HepG2 (cell line): ENCODE data around the gene PIK3R3. TPM values are rescaled to one million over a fixed set of nuclear protein-coding genes. Genes with fewer than 3 reads are reported as not detected.

Experiments
- ATAC-seq: fragments of 200-7000 bp; cut with Tn5 transposase; 3 replicates; pipeline ENCODE4 v1.9.1; 2020; ENCODE audit warnings: mild to moderate bottlenecking, moderate library complexity
- BruUV-seq: library from RNA; stranded (reverse); fragments of 400-500 nt; replicated peaks from 2 replicates; lab custom pipeline; 2021; lab: Mats Ljungman, UMichigan
- CTCF ChIA-PET: fragments of 300-600 bp; formaldehyde crosslinking; extraction: SDS; loops from one replicate; lab custom pipeline; 2021; ENCODE audit warnings: low total read pairs, inconsistent platforms, low intra/inter-chr PET ratio; lab: Yijun Ruan, JAX
- POLR2A ChIA-PET: fragments of 350-600 bp; sonication (Branson Sonifier 250); formaldehyde crosslinking; loops from one replicate; lab custom pipeline; 2020; ENCODE audit warnings: antibody characterized with exemption, inconsistent platforms; lab: Yijun Ruan, JAX
- DNase-seq: peaks from one replicate; pipeline ENCODE4 v3.0.0-alpha.2; 2015; ENCODE audit warnings: low spot score
- FAIRE-seq: peaks from 3 replicates; lab custom pipeline; 2011; peaks lifted over from hg19 to GRCh38; lab: Jason Lieb, UNC
- H2AFZ ChIP-seq: one replicate; pipeline ENCODE4 v1.6.1; 2011; ENCODE audit warnings: low read length, inconsistent platforms
- H3K27ac ChIP-seq: fragments of 300-600 bp; 3 replicates; pipeline ENCODE4 v1.8.0; 2011; ENCODE audit warnings: mixed run types, mild to moderate bottlenecking, mixed read lengths, low read length, inconsistent platforms; ENCODE audit not compliant: insufficient read depth; ENCODE audit errors: extremely low read length
- H3K27me3 ChIP-seq, 2 experiments: fragments of 200-600 bp in 1 of 2; 2 replicates in 1 of 2; 3 replicates in 1 of 2; pipeline versions ENCODE4 v1.6.0 to v1.8.0; 2011; ENCODE audit warnings: low read length in 2 of 2, mild to moderate bottlenecking in 2 of 2, moderate library complexity in 2 of 2, inconsistent platforms in 1 of 2; ENCODE audit not compliant: insufficient read depth in 2 of 2, control insufficient read depth in 1 of 2
- H3K36me3 ChIP-seq, 2 experiments: fragments of 200-600 bp in 1 of 2; replicated peaks in 1 of 2; 2 replicates in 1 of 2; 3 replicates in 1 of 2; pipeline versions ENCODE4 v1.5.1 to v1.8.0; 2011; ENCODE audit warnings: low read length in 2 of 2, inconsistent platforms in 1 of 2; ENCODE audit not compliant: insufficient read depth in 2 of 2, control insufficient read depth in 1 of 2
- H3K4me1 ChIP-seq: 2 replicates; pipeline ENCODE4 v1.5.1; 2012; ENCODE audit warnings: low read length, inconsistent platforms; ENCODE audit not compliant: insufficient read depth
- H3K4me2 ChIP-seq: 2 replicates; pipeline ENCODE4 v1.6.0; 2011; ENCODE audit warnings: low read depth, low read length, inconsistent platforms
- H3K4me3 ChIP-seq, 3 experiments: fragments of 200-600 bp in 1 of 3; sonication (generic), shearing (Covaris generic) in 1 of 3; replicated peaks in 1 of 3; 2 replicates each; pipeline ENCODE4 v1.5.1; 2011 to 2016; ENCODE audit warnings: low read length in 3 of 3, inconsistent platforms in 2 of 3, low read depth in 2 of 3, mild to moderate bottlenecking in 2 of 3, control low read depth in 1 of 3, mixed read lengths in 1 of 3; ENCODE audit not compliant: insufficient read depth in 1 of 3
- H3K79me2 ChIP-seq: one replicate; pipeline ENCODE4 v1.6.1; 2011; ENCODE audit warnings: low read length, inconsistent platforms; ENCODE audit not compliant: insufficient read depth
- H3K9ac ChIP-seq: 2 replicates; pipeline ENCODE4 v1.6.0; 2011; ENCODE audit warnings: mild to moderate bottlenecking, low read depth, low read length, inconsistent platforms; ENCODE audit not compliant: insufficient read depth
- H3K9me3 ChIP-seq: 2 replicates; pipeline ENCODE4 v1.5.1; 2012; ENCODE audit warnings: mild to moderate bottlenecking, low read length
- H4K20me1 ChIP-seq: 2 replicates; pipeline ENCODE4 v1.6.0; 2011; ENCODE audit warnings: inconsistent platforms, mild to moderate bottlenecking, low read length, moderate library complexity; ENCODE audit not compliant: insufficient read depth
- CREM ChIP-seq, 2 experiments: sonication (generic) in 1 of 2; formaldehyde crosslinking in 1 of 2; IDR thresholded peaks; 2 replicates each; pipeline versions ENCODE4 v1.4.0 to v1.6.1; 2016 to 2020; ENCODE audit warnings: antibody characterized with exemption in 1 of 2, mild to moderate bottlenecking in 1 of 2, missing genetic modification reagents in 1 of 2
- ELF1 ChIP-seq: sonication (generic); formaldehyde crosslinking; IDR thresholded peaks from 2 replicates; pipeline ENCODE4 v1.4.0; 2020; ENCODE audit warnings: missing genetic modification reagents
- FOXK2 ChIP-seq: fragments of 450-650 bp; IDR thresholded peaks from 2 replicates; pipeline ENCODE4 v1.6.1; 2016
- MED1 ChIP-seq: sonication (generic); formaldehyde crosslinking; IDR thresholded peaks from 2 replicates; pipeline ENCODE4 v1.4.0; 2020; ENCODE audit warnings: missing genetic modification reagents
- RFXANK ChIP-seq: IDR thresholded peaks from 2 replicates; pipeline ENCODE4 v1.6.1; 2016
- SMAD9 ChIP-seq: sonication (generic); formaldehyde crosslinking; IDR thresholded peaks from 2 replicates; pipeline ENCODE4 v1.5.1; 2020; ENCODE audit warnings: mild to moderate bottlenecking, missing genetic modification reagents
- SNAPC2 ChIP-seq: sonication (generic); formaldehyde crosslinking; IDR thresholded peaks from 2 replicates; pipeline ENCODE4 v1.8.1; 2022; ENCODE audit warnings: mild to moderate bottlenecking, missing genetic modification reagents
- ZNF260 ChIP-seq: sonication (generic); formaldehyde crosslinking; IDR thresholded peaks from 2 replicates; pipeline ENCODE4 v1.4.0; 2020; ENCODE audit warnings: missing genetic modification reagents, low read depth, mild to moderate bottlenecking, borderline replicate concordance
- ZNF761 ChIP-seq: sonication (generic); formaldehyde crosslinking; conservative IDR thresholded peaks from 2 replicates; pipeline ENCODE4 v1.4.0; 2020; ENCODE audit warnings: mild to moderate bottlenecking, missing genetic modification reagents
- ZNF768 ChIP-seq: sonication (generic); formaldehyde crosslinking; IDR thresholded peaks from 2 replicates; pipeline ENCODE4 v1.4.0; 2020; ENCODE audit warnings: missing genetic modification reagents
- WGBS: methylation state at CpG from one replicate; pipeline ENCODE4 v1.1.6; 2017; ENCODE audit warnings: low lambda C conversion rate; 5-methylcytosine and 5-hydroxymethylcytosine counted together
- in situ Hi-C: cut with HindIII; loops from 2 replicates; pipeline ENCODE4 v1.10.0; 2017; ENCODE audit warnings: low pct_unique_long_range_greater_than_20kb; ENCODE audit not compliant: extremely low pct_ligation_motif_present
- intact Hi-C: fragments of 100-400 bp; cut with micrococcal nuclease; formaldehyde crosslinking; loops from one replicate; pipeline ENCODE4 v1.10.0; 2022; ENCODE audit not compliant: unreplicated experiment
- polyA plus RNA-seq, 8 experiments: library from polyadenylated mRNA; depleted of rRNA in 3 of 8; stranded (reverse) in 7 of 8; unstranded in 1 of 8; fragments of >200 nt; fragmentation: Illumina TruSeq in 4 of 8; extraction: Trizol in 4 of 8; gene quantifications; 2 replicates each; pipeline versions ENCODE4 v1.2.1 to v1.2.3, GENCODE V29; 2011 to 2016; ENCODE audit warnings: low read depth in 4 of 8, missing spikeins in 1 of 8, mixed read lengths in 1 of 8; ENCODE audit not compliant: insufficient read depth in 1 of 8
- total RNA-seq, 5 experiments: library from RNA; depleted of rRNA; stranded (reverse); fragments of >200 nt; fragmentation: Illumina TruSeq; extraction: Trizol; gene quantifications; 2 replicates each; pipeline ENCODE4 v1.2.3, GENCODE V29; 2016; ENCODE audit warnings: low read depth in 1 of 5
- TF ChIP-seq, protein P1 (sequence below): fragments of 450-650 bp; IDR thresholded peaks from 2 replicates; pipeline ENCODE4 v1.6.1; 2016
- TF ChIP-seq, protein P2 (sequence below): sonication (generic); formaldehyde crosslinking; IDR thresholded peaks from 2 replicates; pipeline ENCODE4 v1.5.0; 2020; ENCODE audit warnings: mild to moderate bottlenecking, missing genetic modification reagents, borderline replicate concordance
- TF ChIP-seq, protein P3 (sequence below): IDR thresholded peaks from 2 replicates; pipeline ENCODE4 v1.6.1; 2016; ENCODE audit warnings: missing genetic modification reagents, missing compliant biosample characterization
- TF ChIP-seq, protein P4 (sequence below), 2 experiments: fragments of 450-650 bp in 1 of 2; sonication (generic) in 1 of 2; formaldehyde crosslinking; IDR thresholded peaks; 2 replicates each; pipeline versions ENCODE4 v1.5.0 to v1.8.0; 2020 to 2022; ENCODE audit warnings: mild to moderate bottlenecking in 1 of 2, missing genetic modification reagents in 1 of 2
- TF ChIP-seq, protein P5 (sequence below): sonication (generic); formaldehyde crosslinking; IDR thresholded peaks from 2 replicates; pipeline ENCODE4 v1.8.1; 2022; ENCODE audit warnings: mild to moderate bottlenecking, missing genetic modification reagents

The PIK3R3 gene
- total and polyA plus RNA-seq, 2 of the 13 experiments (the other 11 are each of a cell fraction or from before 2014, with no cell fraction given) = 0.37 to 6.9 TPM

DNA sequence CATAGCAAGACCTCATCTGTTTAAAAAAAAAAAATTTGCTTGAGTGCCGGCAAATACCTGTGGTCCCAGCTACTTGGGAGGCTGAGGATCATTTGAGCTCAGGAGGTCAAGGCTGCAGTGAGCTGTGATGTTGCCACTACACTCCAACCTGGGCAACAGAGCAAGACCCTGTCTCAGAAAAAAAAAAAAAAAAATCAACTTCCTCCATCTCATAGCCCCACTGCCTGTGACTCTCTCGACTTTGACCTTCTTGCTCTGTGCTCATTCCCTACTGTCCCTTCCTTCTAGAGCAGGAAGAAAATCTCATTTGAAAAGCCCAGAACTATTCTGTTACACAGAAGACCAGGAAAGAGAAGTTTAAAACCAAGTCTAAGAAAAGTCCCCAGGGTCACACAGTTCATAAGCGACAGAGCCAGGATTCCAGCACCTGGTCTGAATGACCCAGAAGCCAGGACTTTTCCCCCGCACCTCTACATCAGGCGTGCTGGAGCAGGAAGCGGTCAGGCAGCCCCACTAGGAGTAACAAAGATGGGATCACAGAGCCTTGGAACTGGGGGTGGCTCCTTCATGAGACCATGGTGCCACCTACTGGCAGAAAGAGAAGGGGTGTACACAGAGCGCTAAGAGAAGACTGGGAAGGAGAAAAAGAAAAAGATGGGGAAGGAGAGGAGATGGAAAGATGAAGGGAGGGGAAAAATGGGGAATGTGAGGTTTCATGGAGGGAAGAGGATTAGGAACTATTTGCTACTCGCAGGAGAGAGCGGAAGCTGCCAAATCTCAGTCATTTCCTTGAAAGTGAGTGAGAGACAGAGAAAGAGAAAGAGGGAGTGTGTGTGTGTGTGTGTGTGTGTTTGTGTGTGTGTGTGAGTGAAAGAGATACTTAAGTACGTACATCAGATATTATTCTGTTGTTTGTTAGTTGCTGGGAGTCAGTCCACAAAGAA, 47.0 kb upstream of the PIK3R3 start:
- DNase-seq = peak; percentile 78
- no peak overlapping the region for H3K27ac ChIP-seq
- in situ Hi-C loops = loop anchor here (5.0 kb wide), 2 partner anchors 43 to 142 kb away; no protein-coding TSS in a partner anchor
- H3K4me3 ChIP-seq = no peak overlapping the region
- CTCF ChIA-PET = interaction anchor here (3.2 to 4.9 kb wide), 2 partner anchors 44 to 142 kb away, joined by 43 to 88 read pairs; no protein-coding TSS in a partner anchor
- H3K9me3 ChIP-seq = no peaks in the 10 kb centered on the region
- no peaks in the 10 kb centered on the region for H3K36me3 ChIP-seq
- peak; percentile 80 for ATAC-seq
- no TSS peak for BruUV-seq
- intact Hi-C loops = loop anchor here (1.0 to 5.0 kb wide), 5 partner anchors 19 to 493 kb away; partner anchors contain the start of genes GPBP1L1 and POMGNT1
- H3K4me2 ChIP-seq = peak overlapping the region; percentile 51
- peaks cover 0 to 3% of the 10 kb centered on the region in 2 experiments; a peak in 1 of 5 replicates for H3K27me3 ChIP-seq
- no peak overlapping the region for H2AFZ ChIP-seq
- H3K9ac ChIP-seq = no peak overlapping the region
- no peaks in the 10 kb centered on the region for H4K20me1 ChIP-seq
- POLR2A ChIA-PET = no interaction called here
- no peaks in the 10 kb centered on the region for H3K79me2 ChIP-seq
- peaks cover 67% of the 10 kb centered on the region for H3K4me1 ChIP-seq
- WGBS = 3% methylated on average over 10 of the region's 10 CpGs
- peak; percentile 75 for FAIRE-seq
- TF ChIP-seq SMAD9 (no peak), ELF1 (CRISPR knock-in tag) (peak; percentile 37; the same call in 1 of the 2 replicates), ZNF260 (CRISPR knock-in tag) (no peak), MED1 (CRISPR knock-in tag) (no peak), ZNF761 (CRISPR knock-in tag) (0 out of 2 replicates have a peak, but pooled peaks have one; percentile 49), SNAPC2 (no peak), ZNF768 (CRISPR knock-in tag) (no peak), FOXK2 (no peak), CREM (IDR thresholded peaks at IDR 0.05) (no peak), CREM (CRISPR knock-in tag; IDR thresholded peaks at IDR 0.05) (no peak), RFXANK (CRISPR knock-in tag) (no peak)
- TF ChIP-seq, protein P1, sequence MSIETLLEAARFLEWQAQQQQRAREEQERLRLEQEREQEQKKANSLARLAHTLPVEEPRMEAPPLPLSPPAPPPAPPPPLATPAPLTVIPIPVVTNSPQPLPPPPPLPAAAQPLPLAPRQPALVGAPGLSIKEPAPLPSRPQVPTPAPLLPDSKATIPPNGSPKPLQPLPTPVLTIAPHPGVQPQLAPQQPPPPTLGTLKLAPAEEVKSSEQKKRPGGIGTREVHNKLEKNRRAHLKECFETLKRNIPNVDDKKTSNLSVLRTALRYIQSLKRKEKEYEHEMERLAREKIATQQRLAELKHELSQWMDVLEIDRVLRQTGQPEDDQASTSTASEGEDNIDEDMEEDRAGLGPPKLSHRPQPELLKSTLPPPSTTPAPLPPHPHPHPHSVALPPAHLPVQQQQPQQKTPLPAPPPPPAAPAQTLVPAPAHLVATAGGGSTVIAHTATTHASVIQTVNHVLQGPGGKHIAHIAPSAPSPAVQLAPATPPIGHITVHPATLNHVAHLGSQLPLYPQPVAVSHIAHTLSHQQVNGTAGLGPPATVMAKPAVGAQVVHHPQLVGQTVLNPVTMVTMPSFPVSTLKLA = no peak
- TF ChIP-seq, protein P2, sequence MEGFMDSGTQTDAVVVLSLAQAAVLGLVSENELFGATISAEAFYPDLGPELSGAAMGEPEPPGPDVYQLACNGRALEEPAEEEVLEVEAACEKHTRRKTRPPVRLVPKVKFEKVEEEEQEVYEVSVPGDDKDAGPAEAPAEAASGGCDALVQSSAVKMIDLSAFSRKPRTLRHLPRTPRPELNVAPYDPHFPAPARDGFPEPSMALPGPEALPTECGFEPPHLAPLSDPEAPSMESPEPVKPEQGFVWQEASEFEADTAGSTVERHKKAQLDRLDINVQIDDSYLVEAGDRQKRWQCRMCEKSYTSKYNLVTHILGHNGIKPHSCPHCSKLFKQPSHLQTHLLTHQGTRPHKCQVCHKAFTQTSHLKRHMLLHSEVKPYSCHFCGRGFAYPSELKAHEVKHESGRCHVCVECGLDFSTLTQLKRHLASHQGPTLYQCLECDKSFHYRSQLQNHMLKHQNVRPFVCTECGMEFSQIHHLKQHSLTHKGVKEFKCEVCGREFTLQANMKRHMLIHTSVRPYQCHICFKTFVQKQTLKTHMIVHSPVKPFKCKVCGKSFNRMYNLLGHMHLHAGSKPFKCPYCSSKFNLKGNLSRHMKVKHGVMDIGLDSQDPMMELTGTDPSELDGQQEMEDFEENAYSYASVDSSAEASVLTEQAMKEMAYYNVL (CRISPR knock-in tag) = peak; percentile 52; the same call in 1 of the 2 replicates
- TF ChIP-seq, protein P3, sequence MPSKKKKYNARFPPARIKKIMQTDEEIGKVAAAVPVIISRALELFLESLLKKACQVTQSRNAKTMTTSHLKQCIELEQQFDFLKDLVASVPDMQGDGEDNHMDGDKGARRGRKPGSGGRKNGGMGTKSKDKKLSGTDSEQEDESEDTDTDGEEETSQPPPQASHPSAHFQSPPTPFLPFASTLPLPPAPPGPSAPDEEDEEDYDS = no peak
- TF ChIP-seq, protein P4, sequence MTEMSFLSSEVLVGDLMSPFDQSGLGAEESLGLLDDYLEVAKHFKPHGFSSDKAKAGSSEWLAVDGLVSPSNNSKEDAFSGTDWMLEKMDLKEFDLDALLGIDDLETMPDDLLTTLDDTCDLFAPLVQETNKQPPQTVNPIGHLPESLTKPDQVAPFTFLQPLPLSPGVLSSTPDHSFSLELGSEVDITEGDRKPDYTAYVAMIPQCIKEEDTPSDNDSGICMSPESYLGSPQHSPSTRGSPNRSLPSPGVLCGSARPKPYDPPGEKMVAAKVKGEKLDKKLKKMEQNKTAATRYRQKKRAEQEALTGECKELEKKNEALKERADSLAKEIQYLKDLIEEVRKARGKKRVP (CRISPR knock-in tag; IDR thresholded peaks at IDR 0.05) = no peak
- TF ChIP-seq, protein P5, sequence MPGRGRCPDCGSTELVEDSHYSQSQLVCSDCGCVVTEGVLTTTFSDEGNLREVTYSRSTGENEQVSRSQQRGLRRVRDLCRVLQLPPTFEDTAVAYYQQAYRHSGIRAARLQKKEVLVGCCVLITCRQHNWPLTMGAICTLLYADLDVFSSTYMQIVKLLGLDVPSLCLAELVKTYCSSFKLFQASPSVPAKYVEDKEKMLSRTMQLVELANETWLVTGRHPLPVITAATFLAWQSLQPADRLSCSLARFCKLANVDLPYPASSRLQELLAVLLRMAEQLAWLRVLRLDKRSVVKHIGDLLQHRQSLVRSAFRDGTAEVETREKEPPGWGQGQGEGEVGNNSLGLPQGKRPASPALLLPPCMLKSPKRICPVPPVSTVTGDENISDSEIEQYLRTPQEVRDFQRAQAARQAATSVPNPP (CRISPR knock-in tag) = no peak
